GM20000 (cell line): ENCODE results near the gene CDH15.

Experiments used
- DNase-seq: peaks from one replicate; pipeline ENCODE4 v3.0.0; 2012; ENCODE audit warnings: low spot score
- TF ChIP-seq, protein P1 (sequence below): IDR thresholded peaks from 2 replicates; pipeline ENCODE4 v1.5.1; 2012; ENCODE audit warnings: mild to moderate bottlenecking, control low read depth; ENCODE audit errors: extremely low read depth, missing control alignments

Gene CDH15

DNA sequence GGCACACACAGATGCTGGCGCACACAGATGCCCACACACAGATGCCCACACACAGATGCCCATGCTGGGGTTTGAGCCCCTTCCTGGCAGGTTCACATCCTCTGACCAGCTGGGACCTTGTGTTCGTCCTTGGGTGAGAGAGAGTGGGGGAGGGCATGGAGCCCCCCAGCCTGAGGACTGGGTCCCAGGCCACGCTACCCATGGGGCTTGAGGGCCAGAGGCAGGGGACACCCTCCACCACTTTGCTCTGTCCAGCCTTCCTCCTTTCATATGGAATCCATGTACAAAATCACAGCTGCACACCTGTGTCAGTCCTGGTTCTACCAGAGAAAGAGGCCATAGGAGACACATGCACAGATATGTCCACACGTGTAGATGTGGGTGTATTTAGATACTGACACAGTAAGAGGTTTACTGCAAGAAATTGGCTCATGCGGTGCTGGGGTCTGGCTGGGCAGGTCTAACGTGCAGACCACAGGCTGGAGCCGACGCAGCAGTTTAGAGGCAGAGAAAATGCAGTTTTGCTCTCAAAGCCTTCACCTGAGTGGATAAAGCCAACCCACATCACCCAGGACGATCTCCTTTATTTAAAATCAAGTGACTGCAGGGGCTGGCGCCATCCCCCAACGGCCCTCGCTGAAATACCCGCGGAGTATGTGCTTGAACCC, 17.9 kb downstream of the CDH15 start:
- no peak for DNase-seq
- TF ChIP-seq, protein P1, sequence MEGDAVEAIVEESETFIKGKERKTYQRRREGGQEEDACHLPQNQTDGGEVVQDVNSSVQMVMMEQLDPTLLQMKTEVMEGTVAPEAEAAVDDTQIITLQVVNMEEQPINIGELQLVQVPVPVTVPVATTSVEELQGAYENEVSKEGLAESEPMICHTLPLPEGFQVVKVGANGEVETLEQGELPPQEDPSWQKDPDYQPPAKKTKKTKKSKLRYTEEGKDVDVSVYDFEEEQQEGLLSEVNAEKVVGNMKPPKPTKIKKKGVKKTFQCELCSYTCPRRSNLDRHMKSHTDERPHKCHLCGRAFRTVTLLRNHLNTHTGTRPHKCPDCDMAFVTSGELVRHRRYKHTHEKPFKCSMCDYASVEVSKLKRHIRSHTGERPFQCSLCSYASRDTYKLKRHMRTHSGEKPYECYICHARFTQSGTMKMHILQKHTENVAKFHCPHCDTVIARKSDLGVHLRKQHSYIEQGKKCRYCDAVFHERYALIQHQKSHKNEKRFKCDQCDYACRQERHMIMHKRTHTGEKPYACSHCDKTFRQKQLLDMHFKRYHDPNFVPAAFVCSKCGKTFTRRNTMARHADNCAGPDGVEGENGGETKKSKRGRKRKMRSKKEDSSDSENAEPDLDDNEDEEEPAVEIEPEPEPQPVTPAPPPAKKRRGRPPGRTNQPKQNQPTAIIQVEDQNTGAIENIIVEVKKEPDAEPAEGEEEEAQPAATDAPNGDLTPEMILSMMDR = no peak

DNA sequence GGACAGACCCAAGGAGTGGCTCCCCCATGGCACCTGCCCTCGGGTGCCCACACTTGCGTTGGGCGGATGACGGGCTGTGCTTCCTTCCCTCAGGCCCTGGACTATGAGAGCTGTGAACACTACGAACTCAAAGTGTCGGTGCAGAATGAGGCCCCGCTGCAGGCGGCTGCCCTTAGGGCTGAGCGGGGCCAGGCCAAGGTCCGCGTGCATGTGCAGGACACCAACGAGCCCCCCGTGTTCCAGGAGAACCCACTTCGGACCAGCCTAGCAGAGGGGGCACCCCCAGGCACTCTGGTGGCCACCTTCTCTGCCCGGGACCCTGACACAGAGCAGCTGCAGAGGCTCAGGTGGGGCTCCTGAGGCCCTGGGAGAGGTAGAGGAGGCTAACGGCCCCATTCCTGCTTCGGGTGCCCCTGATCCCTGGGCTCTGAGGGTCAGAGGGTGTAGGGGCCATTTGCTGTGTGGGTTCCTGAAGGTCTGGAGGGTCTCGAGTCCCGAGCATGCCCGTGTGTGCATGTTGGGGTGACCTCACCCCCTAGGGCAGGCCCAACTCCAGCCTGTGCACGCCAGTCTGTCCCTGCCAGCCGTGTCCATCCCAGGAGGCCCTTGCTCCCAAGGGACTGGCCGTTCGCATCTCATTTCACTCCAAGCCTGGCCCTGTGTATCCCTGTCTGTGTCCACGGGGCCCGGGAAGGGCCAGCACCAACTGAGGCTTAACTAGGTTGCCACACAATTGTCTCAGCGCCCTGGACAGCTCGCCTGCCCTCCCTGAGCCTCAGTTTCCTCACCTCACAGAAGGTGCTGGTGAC, 18.8 kb downstream of the CDH15 start:
- TF ChIP-seq, protein P1 = no peak
- no peak for DNase-seq

DNA sequence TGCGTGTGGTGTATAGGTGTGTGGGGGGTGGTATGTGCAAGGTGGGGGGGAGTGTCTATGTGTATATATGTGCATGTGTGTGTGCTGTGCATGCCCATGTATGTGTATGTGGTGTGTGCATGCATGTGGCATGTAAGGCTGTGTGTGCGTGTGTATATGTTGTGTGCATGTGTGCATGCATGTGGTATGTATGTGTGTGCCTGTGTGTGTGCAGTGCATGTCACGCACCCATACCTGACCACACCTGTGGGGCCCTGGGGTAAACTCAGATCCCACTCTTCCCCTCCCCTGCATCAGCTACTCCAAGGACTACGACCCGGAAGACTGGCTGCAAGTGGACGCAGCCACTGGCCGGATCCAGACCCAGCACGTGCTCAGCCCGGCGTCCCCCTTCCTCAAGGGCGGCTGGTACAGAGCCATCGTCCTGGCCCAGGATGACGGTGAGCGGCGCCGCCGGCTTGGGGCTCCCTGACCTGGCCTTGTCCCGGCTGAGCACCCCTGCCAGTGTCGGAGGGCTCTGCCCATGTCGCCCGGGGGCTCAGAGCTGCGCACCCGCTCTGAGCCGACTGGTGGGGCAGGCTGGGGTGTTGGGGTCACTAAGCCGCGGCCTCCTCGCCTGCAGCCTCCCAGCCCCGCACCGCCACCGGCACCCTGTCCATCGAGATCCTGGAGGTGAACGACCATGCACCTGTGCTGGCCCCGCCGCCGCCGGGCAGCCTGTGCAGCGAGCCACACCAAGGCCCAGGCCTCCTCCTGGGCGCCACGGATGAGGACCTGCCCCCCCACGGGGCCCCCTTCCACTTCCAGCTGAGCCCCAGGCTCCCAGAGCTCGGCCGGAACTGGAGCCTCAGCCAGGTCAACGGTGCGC, 19.7 kb downstream of the CDH15 start:
- no peak for DNase-seq
- TF ChIP-seq, protein P1 = no peak

DNA sequence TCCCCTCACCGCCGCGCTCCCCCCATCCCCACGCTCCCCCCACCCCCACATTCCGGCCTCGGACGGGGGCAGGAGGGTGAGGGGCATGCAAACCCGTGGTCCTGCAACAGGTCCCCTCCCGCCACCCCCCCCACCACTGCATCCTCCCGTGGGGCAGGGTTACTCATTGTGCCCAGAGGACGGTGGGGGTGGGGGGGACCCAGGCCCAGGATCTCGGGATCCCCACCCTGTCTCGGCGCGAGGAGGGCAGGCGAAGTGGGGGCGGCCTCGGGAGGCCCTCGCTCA, 20.3 kb downstream of the CDH15 start:
- no peak for DNase-seq
- TF ChIP-seq, protein P1 = no peak

DNA sequence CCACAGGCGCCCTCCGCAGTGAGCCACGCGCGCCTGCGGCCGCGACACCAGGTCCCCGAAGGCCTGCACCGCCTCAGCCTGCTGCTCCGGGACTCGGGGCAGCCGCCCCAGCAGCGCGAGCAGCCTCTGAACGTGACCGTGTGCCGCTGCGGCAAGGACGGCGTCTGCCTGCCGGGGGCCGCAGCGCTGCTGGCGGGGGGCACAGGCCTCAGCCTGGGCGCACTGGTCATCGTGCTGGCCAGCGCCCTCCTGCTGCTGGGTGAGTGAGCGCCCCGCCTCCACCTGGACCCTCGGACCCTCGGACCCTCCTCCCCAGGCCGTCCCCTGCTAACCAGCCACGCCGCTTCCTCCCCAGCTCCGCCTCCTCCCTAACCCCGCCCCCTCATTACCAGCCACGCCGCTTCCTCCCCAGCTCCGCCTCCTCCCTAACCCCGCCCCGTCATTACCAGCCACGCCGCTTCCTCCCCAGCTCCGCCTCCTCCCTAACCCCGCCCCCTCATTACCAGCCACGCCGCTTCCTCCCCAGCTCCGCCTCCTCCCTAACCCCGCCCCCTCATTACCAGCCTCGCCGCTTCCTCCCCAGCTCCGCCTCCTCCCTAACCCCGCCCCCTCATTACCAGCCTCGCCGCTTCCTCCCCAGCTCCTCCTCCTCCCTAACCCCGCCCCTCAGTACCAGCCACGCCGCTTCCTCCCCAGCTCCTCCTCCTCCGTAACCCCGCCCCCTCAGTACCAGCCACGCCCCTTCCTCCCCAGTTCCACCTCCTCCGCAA, 20.8 kb downstream of the CDH15 start:
- DNase-seq = peak; percentile 88

DNA sequence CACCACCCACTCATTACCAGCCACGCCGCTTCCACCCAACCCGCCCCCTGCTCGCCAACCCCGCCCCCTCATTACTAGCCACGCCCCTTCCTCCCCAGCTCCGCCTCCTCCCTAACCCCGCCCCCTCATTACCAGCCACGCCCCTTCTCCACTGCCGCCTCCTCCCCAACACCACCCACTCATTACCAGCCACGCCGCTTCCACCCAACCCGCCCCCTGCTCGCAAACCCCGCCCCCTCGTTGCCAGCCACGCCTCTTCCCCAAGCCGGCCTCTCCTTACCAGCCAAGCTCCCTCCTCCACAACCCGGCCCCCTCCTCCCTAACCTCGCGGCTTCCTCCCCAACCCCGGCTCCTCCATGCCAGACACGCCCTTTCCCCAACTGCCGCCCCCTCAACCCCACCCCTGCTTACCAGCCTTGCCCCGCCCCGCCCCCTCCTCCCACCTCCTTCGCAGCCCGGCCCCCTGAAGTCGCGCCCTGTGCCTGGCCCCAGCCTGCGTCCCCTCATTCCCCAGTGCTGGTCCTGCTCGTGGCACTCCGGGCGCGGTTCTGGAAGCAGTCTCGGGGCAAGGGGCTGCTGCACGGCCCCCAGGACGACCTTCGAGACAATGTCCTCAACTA, 21.5 kb downstream of the CDH15 start:
- TF ChIP-seq, protein P1 = no peak
- peak; percentile 88 for DNase-seq

DNA sequence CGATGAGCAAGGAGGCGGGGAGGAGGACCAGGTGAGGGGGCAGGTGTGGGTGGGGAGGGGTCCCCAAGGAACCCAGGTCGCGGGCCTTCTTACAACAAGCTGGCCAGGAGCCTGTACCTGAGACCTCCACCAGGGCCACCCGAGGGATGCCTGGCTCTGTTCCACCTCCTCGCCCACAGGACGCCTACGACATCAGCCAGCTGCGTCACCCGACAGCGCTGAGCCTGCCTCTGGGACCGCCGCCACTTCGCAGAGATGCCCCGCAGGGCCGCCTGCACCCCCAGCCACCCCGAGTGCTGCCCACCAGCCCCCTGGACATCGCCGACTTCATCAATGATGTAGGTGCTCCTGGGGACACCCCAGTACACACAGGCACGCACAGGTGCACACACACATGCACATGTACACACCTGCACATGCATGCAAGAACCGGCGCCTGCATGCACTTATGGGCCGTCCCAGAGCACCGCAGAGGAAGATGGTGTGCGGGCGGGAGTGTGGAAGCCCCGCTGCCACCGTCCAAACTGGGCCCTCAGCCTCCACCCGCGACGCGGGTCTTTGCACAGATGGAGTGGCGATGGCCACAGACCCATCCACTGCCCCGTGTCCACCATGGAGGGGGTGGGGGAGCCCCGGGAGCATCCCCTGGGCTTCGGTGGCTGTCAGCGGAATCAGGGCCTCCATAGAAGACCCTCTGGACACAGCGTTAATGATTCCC, 22.2 kb downstream of the CDH15 start:
- TF ChIP-seq, protein P1 = no peak
- no peak for DNase-seq
